NCI-H526 (cell line): ENCODE measurements around the gene MESP2.

Experiments used
- DNase-seq, 2 experiments: peaks; one replicate each; lab custom pipeline; 2025; lab: John Stamatoyannopoulos, UW

The MESP2 gene, protein sequence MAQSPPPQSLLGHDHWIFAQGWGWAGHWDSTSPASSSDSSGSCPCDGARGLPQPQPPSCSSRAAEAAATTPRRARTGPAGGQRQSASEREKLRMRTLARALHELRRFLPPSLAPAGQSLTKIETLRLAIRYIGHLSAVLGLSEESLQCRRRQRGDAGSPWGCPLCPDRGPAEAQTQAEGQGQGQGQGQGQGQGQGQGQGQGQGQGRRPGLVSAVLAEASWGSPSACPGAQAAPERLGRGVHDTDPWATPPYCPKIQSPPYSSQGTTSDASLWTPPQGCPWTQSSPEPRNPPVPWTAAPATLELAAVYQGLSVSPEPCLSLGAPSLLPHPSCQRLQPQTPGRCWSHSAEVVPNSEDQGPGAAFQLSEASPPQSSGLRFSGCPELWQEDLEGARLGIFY

DNA sequence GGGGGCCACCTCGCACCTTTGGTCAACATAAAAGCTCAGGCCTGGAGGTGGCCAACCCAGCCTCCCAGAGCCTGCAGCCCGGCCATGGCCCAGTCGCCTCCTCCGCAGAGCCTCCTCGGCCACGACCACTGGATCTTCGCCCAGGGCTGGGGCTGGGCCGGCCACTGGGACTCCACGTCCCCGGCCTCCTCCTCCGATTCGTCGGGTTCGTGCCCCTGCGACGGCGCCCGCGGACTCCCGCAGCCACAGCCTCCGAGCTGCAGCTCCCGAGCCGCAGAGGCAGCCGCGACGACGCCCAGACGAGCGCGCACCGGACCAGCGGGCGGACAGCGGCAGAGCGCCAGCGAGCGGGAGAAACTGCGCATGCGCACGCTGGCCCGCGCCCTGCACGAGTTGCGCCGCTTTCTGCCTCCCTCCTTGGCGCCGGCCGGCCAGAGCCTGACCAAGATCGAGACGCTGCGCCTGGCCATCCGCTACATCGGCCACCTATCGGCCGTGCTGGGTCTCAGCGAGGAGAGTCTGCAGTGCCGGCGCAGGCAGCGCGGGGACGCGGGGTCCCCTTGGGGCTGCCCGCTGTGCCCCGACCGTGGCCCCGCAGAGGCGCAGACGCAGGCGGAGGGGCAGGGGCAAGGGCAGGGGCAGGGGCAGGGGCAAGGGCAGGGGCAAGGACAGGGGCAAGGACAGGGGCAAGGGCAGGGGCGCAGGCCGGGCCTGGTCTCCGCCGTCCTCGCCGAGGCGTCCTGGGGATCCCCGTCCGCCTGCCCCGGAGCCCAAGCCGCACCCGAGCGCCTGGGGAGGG lies at the start of gene MESP2:
Gene MESP2 (plus strand): TSS at position 59 of the 799 bp plus-strand sequence. CDS start 26 bp downstream, at position 85.
- DNase-seq: peak in 1 of 2 experiments; percentile 85

DNA sequence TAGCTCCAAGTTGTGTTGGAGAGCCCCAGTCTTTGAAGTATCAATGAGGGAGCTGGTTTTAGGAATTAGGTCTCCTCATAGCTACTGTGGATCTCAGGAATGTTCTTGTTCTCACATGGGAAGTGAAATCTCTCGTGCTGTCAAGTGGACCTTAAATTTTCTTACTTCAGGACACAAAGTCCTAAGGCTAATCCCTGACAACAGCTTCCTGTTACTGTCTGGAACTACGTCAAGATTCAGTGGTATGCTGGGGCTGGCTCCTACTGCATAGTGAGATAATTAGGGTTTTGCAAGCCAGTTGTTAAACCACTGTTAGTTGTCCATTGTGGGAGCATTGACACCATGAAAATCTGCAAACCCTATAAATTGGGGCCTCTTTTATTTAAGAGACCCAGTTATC lies 47.9 kb upstream of the MESP2 start:
- no peak for DNase-seq

DNA sequence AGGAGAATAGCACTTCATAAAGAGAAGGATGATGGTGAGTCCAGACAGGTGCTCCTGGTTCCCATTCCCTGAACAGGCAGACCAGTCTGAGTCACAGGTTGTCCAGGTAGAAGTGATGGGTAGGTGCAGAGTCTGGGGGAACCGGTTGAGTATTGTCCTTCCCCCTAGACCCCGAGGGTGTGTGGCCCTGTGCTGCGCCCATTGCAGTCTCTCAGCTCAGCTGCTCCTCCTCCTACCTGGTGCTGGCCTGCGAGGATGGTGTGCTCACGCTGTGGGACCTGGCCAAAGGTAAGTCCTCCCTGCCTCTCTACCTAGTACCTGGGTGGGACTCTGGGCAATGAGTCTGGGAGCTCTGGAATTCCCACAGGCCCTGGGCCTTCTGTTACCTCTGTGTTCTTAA lies 44.9 kb upstream of the MESP2 start:
- no peak for DNase-seq

DNA sequence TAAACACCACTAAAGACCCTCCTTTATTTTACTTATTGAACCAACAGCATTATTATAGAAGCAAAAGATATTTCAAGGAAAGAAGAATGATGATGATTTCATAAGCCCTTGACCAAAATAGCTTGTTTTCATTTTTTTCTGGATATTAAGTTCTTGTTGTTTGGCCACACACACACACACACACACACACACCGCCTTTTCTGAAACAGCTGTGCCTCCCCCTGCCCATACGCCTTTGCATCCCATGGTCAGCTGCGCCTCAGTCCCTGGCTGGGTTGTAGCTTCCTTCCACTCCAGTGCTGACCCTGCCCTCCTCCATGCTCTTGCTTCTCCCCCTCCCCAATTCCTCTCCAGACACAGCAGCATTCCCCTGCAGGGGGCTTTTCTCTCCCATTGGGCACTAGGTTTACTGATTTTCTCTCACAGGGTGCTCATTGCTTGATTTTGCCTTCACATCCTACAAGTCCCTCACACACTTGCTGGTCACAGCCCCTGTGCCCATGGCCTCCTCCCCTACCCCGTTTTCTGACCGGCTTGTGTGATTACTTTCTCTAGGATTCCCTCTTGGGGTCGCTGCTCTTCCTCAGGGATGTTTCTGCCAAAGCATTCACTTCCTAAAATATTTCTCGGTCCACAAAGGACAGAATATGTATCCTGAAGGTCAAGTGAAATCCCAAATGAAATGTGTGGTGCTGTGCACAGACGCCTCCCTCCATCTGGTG lies 43.5 kb upstream of the MESP2 start:
- no peak for DNase-seq

DNA sequence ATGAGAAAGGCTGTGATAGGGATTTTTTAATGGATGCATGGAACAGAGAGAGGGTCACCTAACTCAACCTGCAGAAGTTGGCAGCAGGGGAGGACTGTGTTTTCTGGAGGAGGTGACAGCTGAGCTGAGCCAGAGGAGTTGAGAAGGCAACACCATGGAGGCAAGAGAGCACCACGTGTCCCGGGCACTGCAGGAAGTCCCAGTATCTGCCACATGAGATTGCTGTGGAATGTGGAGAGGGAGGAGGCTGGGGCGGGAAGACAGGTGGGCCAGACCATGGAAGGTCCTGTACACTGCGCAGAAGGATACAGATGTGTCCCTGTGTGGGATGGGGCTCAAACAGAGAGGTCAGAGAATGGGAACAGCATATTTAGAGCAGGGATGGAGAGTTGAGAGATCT lies 40.4 kb upstream of the MESP2 start:
- no peak for DNase-seq

DNA sequence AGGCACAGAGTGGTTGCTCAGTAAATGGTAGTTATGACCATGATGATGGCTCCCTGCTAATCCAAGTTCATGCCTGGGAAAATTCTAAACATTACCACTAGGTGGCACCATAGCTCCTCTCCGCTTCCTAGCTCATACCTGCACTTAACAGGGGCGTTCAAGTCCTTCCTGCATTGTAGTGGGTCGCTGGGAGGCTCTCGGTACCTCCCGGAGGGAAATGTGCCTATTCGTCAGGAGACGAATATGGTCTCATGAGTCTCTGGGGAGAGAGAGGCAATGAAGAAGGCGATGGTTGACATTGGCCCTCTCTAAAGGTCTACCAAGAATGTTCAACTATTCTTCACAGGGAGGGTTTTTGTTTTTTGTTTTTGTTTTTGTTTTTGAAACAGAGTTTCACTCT lies 36.0 kb upstream of the MESP2 start:
- DNase-seq: peak; percentile 82 to 88

DNA sequence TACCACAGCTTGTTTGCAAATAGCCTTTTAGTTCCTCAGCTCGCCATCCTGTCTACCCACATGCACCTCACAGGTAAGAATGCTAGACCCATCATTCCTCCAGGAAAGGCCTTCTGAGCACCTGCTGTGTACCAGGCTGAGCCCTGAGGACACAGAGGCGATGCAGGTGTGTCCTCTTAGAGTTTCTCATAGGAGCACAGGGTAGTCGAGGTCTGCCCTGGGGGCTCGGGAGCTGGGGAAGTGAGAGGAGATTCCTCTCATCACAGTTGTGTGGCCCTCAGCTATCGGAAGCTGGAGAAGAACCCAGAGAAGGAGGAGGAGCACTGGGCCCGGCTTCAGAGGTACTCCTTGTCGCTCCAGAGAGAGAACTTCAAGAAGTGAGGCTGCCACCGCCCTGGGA lies 33.1 kb upstream of the MESP2 start:
- DNase-seq: no peak

DNA sequence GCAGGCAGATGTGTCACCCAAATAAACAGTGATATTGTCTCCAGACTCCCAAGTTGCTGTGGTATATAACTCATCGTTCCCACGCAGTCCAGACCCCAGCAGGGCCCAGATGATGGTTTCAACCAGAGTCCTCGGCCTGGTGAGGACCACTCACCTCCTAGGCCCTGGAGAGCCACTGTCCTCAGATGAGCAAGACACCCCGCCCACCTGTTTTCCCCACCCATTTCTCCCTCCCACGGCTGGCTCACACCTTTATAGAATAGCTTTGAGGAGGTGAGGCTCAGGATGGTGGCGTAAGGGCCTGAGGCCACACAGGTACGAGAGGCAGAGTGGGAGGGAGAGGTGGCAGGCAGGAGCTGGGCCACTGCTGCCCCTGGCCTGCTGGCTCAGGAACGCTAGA lies 32.5 kb upstream of the MESP2 start:
- DNase-seq: no peak

DNA sequence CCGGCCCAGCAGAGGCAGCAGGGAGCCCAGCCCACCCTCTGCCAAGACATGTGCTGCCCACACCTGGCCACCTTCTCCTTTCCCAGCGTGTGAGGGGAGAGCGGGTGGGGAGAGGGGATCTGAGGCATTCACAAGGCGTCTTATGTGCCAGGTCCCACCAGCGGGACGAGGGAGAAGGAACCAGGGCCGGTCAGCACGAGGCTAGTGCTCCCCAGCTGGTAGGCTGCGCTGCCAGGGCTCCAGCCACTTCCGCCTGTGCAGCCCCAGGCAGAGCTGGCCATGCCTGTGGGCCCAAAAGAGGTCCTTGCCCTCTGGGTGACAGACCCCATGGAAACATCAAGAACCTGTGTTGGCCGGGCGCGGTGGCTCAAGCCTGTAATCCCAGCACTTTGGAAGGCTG lies 31.0 kb upstream of the MESP2 start:
- no peak for DNase-seq

DNA sequence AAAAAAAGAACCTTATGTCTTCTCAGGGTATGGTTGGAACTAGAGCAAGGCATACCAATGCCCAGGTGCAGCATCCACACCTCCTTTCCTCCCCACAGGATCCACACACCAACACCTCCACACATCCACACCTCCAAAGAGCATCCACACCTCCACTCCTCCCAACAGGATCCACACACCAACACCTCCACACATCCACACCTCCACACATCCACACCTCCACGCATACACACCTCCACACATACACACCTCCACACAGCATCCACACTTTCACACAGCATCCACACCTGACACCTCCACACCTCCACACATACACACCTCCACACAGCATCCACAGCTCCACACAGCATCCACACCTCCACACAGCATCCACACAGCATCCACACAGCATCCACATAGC lies 30.4 kb upstream of the MESP2 start:
- DNase-seq: no peak

DNA sequence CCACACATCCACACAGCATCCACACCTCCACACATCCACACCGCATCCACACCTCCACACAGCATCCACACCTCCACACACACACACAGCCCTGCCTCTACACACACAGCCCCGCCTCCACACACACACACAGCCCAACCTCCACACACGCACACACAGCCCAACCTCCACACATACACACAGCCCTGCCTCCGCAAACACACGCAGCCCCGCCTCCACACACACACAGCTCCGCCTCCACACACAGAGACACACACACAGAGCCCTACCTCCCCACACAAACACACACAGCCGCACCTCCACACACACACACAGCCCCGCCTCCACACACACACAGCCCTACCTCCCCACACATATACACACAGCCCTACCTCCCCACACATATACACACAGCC lies 29.7 kb upstream of the MESP2 start:
- DNase-seq: no peak

DNA sequence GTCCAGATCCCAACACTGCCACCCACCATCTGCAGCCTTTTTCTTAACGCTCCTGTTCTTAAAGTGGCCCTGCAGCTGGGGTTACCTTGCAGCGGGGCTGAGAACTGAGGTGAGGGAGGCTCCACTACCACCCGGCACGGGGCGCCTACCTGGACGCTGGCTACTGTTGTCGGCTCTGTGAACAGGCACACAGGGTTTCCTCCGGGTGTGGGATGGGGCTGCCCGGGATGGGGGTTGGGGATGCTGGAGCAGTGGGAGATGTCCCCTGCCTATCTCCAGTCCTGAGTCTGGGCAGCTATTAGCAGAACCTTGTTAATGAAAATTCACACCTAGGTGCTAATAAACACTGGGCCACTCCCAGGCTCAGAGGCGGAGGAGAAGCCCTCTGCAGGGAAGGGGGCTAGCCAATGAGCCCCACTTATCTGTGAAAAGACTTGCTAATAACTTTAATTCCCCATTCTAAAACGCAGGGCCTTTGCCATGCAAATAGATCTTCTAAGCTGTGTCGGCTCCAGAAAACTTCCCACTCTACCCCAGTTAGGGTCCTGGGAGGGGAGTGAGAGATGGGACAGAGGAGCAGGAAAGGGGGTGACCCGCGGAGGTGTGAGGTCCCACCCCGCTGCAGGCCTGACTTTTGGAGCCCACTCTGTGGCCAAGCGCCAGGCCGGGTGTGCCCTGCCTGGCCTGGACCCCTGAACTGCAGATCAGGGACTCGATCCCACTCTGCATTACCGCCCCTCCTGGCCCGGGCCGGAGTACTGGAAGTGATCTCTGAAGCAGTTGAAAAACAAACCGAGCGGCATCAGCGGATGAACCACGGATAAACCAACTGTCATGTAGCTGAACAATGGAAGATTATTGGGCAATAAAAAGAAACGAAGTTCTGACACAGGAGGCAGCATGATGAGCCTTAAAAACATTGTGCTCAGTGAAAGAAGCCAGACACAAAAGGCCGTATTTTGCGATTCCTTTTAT lies 28.1 kb upstream of the MESP2 start:
- DNase-seq: no peak

DNA sequence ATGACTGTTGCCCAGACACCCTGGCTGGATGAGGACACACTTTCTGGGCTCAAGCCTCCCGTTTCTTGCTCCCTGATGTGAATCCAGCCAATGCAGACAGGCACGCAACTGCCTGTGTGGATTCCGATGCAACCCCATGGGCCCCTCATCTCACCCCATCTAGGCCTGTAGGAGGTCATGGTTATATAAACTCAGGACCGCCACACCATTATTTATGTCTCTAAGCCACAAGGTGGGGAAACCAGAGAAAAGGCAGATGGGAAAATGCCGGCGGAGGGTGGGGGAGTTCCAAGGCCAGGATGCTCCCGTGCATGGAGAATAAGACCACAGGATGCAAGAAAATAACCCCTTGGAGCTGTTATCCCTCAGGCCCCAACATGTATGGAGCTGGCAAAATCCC lies 27.1 kb upstream of the MESP2 start:
- no peak for DNase-seq

DNA sequence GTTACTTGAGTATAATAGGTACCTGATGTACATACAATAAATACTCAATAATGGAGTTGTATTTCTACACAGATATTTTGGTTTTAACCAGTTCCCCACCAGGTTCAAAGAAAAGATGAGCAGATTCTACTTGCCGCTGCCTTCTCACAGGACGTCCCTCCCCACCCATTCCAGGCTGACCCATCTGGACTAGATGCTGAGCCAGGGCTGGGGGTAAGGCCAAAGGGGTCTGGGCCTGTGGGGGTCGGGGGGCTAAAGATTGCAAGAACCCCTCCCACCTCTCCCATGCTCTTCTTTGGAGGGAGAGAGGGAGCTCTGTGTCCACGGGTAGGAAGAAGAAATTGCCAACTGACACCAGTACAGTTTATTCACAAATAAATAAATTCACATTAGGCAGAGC lies 26.6 kb upstream of the MESP2 start:
- DNase-seq: no peak

DNA sequence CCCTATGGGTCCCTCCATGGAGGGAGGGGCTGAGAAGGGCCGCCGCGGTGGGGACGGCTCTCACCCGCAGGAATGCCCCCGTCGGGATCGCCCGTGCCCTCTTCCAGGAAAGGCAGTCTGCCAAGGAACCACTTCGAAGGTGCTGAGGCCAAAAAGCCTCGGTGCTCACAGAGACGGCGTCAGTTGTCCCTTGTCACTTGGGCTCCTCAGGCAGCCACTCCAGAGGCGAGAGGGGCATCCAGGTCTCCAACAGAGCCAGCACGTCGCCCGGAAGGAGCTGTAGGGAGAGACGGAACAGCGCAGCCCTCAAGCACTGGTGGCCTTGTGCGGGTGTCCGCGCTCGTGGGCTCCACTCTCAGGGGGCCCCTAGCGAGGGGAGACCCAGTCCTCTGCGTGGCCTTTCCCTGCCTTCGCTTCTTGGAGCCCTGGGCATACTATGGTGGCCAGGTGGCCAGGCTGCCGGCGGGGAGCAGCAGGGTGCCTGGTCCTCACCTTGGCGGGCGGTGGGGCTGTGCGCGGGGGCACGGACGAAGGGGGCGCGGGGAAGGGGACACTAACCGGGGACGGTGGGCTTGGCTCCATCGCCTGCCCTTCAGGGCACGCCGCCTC lies 26.1 kb upstream of the MESP2 start:
- peak in 1 of 2 experiments; percentile 34 for DNase-seq

DNA sequence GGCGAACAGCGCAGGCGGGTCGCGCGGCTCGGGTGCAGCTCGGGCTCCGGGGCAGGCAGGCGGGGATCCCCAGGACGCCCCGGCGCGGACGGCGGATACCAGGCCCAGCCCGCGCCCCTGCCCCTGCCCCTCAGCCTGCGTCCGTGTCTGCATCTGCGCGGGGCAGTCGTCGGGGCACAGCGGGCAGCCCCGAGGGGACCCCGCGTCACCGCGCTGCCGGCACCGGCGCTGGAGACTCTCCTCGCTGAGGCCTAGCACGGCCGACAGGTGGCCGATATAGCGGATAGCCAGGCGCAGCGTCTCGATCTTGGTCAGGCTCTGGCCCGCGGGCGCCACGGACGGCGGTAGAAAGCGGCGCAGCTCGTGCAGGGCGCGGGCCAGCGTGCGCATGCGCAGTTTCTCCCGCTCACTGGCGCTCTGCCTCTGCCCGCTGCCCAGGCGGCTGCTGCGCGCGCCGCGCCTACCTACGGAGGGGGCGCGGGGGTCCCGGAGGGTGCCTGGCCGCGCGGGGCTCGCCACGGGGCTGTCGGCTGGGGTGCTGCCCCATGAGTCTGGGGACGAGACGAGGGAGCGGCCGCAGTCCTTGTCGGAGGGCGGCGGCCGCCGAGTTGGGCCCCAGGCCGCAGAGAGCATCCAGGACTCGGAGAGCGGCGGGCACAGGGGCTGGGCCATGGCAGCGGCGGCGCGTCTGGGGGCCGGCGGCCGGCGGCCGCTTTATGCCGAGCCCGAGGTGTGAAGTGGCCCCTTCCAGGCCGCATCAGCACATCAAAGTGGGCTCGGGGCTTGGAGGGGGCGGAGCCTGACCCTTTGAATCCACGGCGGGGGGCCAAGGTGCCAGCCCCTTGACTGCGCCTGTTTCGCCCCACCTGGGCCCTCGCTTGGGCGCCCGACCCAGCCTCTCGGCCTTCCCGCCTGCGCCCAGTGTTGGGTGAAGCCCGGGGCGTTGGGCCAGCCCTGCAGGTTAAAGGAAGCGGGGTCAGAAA lies 25.3 kb upstream of the MESP2 start, which contains the start of gene MESP1:
Gene MESP1 (minus strand): TSS at position 690 of the 983 bp plus-strand sequence. CDS start 18 bp downstream, at position 672.
- peak; percentile 74 to 95 for DNase-seq

DNA sequence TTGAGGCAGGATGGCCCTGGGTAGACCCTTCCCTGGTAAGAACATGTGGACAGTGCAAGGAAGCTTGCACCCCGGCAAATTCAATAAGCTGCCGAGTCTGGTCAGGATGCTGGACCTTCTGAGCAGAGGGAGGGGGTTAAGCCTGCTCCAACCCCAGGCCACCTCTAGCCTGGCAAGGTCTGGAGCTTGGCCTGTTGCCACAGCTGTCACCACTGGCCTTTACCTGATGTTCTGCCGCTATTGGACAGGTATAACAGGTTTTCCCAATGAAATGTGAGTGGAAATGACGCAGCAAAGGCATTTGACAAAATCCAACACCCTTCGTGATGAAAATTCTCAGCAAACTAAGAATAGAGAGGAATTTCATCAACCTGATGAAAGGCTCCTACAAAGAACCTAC lies 24.4 kb upstream of the MESP2 start:
- DNase-seq: no peak

DNA sequence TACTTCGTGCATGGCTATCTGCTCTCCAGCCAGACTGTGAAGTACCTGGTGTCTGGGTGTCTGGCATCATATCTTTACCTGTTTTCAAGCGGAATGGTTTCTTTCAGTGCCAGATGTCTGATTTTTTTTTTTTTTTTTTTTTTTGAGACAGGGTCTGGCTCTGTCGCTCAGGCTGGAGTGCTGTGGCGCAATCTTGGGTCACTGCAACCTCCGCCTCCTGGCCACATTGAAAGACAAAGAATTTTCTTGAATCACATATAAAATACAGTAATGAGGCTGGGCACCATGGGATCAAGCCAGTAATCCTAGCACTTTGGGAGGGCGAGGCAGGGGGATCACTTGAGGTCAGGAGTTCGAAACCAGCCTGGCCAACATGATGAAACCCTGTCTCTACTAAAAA lies 22.3 kb upstream of the MESP2 start:
- DNase-seq: no peak

DNA sequence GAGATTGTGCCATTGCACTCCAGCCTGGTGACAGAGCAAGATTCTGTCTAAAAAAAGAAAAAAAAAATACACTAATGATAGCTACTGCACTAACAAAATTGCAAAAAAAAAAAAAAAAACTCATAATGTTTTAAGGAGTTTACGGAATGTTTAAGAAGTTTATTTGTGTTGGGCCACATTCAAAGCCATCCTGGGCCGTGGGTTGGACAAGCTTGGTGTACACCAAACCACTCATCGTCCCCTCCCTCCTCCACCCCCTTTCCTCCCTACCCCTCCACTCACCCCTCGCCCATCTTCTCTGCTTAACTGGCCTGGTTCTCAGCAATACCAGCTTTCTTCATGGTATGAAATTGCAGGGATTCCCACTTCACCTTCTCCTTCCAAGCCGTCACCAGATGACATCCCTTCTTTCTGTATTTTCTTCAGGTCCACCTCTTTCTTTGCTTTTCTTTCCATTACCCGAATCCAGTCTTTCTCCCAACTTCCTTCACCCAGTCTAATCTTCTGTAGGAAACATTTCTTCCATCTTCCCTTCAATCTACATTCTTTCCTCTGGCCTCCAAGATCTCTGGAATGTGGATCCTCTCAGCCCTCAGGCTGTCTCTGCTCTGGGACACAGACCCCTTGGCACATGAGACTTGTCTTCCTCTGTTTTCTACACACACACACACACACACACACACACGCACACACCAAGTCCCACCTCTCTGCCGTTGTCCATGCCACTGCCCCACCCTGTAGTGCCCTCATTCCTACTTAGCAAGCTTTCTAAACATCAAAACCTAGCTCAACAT lies 21.6 kb upstream of the MESP2 start:
- DNase-seq: no peak
